Measurements from ENCODE around the gene MAP3K1.

- TF ChIP-seq JUNB (IDR thresholded peaks at IDR 0.05; ENCODE audit: unreplicated experiment): no peak
- no peak for TF ChIP-seq EZH2phosphoT487 (IDR thresholded peaks at IDR 0.05; ENCODE audit: unreplicated experiment)
- no peak for TF ChIP-seq CTCF (conservative IDR thresholded peaks at IDR 0.05; ENCODE audit: low read depth in 2 of 2)
- no peak for TF ChIP-seq ZNF331 (CRISPR knock-in tag; IDR thresholded peaks at IDR 0.05; ENCODE audit: low read depth)
- TF ChIP-seq POLR2AphosphoS5 (IDR thresholded peaks at IDR 0.05; ENCODE audit: low read depth): no peak
- no peak for TF ChIP-seq EZH2 (IDR thresholded peaks at IDR 0.05; ENCODE audit: low read depth, unreplicated experiment)
- TF ChIP-seq STAT1 (IDR thresholded peaks at IDR 0.05; ENCODE audit: unreplicated experiment): no peak
- TF ChIP-seq ZNF114 (CRISPR knock-in tag; IDR thresholded peaks at IDR 0.05): no peak
- no peak for TF ChIP-seq CREB1 (CRISPR knock-in tag; IDR thresholded peaks at IDR 0.05; ENCODE audit: low read depth)
- TF ChIP-seq REST (IDR thresholded peaks at IDR 0.05; ENCODE audit: unreplicated experiment): no peak
Observed at GRCh38 chr5:56827924-56828323, 12.6 kb downstream of the MAP3K1 start.

Data from GM23338 (cell line).